KOPT-K1 (cell line): ENCODE data around the gene CBY1.
"Not testable (repeated sequence)": the region's sequence is repeated elsewhere in the genome, so short reads cannot be mapped to it uniquely, and the experiment has no call there.

Experiments used
- H3K27ac ChIP-seq: fragments of 200-600 bp; sonication (generic); 2 replicates; pipeline ENCODE4 v1.5.1; 2016; ENCODE audit warnings: antibody characterized with exemption, mild to moderate bottlenecking, low read depth, low read length; ENCODE audit not compliant: poor library complexity, severe bottlenecking
- H3K36me3 ChIP-seq: fragments of 200-600 bp; sonication (generic); 2 replicates; pipeline ENCODE4 v1.5.1; 2017; ENCODE audit warnings: antibody characterized with exemption, mild to moderate bottlenecking, low read length, moderate library complexity; ENCODE audit not compliant: insufficient read depth
- H3K9me3 ChIP-seq: fragments of 200-600 bp; sonication (generic); 2 replicates; pipeline ENCODE4 v1.5.1; 2017; ENCODE audit warnings: antibody characterized with exemption, low read length, mild to moderate bottlenecking; ENCODE audit not compliant: insufficient read depth, poor library complexity, severe bottlenecking

The CBY1 gene

GRCh38 chr22:38656256-38657044, at the start of gene CBY1, which contains the start of gene FAM227A:
CBY1 (plus strand) TSS chr22:38656638; CDS start chr22:38668055, 11,417 bp downstream.
FAM227A (minus strand) TSS chr22:38656392; CDS start chr22:38650168, 6,224 bp downstream.
- H3K36me3 ChIP-seq: no peaks in the 10 kb centered on the region
- peak within 1 kb of the TSS; percentile 89 for H3K27ac ChIP-seq
- H3K9me3 ChIP-seq: no peaks in the 10 kb centered on the region

GRCh38 chr22:38607680-38608079, 48.8 kb upstream of the CBY1 start:
- Histone ChIP-seq H3K27ac (no peak overlapping the region), H3K9me3 (no peaks in the 10 kb centered on the region), H3K36me3 (no peaks in the 10 kb centered on the region)

GRCh38 chr22:38608992-38609750, 47.3 kb upstream of the CBY1 start:
- no peak overlapping the region for H3K27ac ChIP-seq
- no peaks in the 10 kb centered on the region for H3K36me3 ChIP-seq
- no peaks in the 10 kb centered on the region for H3K9me3 ChIP-seq

- Histone ChIP-seq H3K27ac (no peak overlapping the region), H3K36me3 (no peaks in the 10 kb centered on the region), H3K9me3 (no peaks in the 10 kb centered on the region)
Measured at GRCh38 chr22:38610234-38610633, 46.2 kb upstream of the CBY1 start.

- Histone ChIP-seq H3K27ac (no peak overlapping the region), H3K36me3 (no peaks in the 10 kb centered on the region), H3K9me3 (no peaks in the 10 kb centered on the region)
Measured at GRCh38 chr22:38611559-38611958, 44.9 kb upstream of the CBY1 start.

- Histone ChIP-seq H3K9me3 (no peaks in the 10 kb centered on the region), H3K27ac (no peak overlapping the region), H3K36me3 (no peaks in the 10 kb centered on the region)
Measured at GRCh38 chr22:38612217-38613006, 44.0 kb upstream of the CBY1 start.

GRCh38 chr22:38613588-38613987, 42.9 kb upstream of the CBY1 start:
- Histone ChIP-seq H3K27ac (no peak overlapping the region), H3K9me3 (peaks cover 4% of the 10 kb centered on the region), H3K36me3 (no peaks in the 10 kb centered on the region)

GRCh38 chr22:38614332-38615063, 41.9 kb upstream of the CBY1 start:
- Histone ChIP-seq H3K9me3 (peaks cover 8% of the 10 kb centered on the region), H3K27ac (no peak overlapping the region), H3K36me3 (no peaks in the 10 kb centered on the region)

- H3K36me3 ChIP-seq, H3K27ac ChIP-seq, H3K9me3 ChIP-seq: not testable (repeated sequence)
Measured at GRCh38 chr22:38615064-38615405, 41.4 kb upstream of the CBY1 start.

GRCh38 chr22:38618258-38618657, 38.2 kb upstream of the CBY1 start:
- H3K9me3 ChIP-seq: peaks cover 8% of the 10 kb centered on the region
- no peak overlapping the region for H3K27ac ChIP-seq
- H3K36me3 ChIP-seq: no peaks in the 10 kb centered on the region

- H3K27ac ChIP-seq: no peak overlapping the region
- H3K36me3 ChIP-seq: no peaks in the 10 kb centered on the region
- H3K9me3 ChIP-seq: peaks cover 8% of the 10 kb centered on the region
Measured at GRCh38 chr22:38618682-38619081, 37.8 kb upstream of the CBY1 start.

- no peaks in the 10 kb centered on the region for H3K36me3 ChIP-seq
- H3K27ac ChIP-seq: no peak overlapping the region
- peaks cover 6% of the 10 kb centered on the region for H3K9me3 ChIP-seq
Measured at GRCh38 chr22:38623351-38623750, 33.1 kb upstream of the CBY1 start.

GRCh38 chr22:38628444-38628843, 28.0 kb upstream of the CBY1 start:
- H3K36me3 ChIP-seq: no peaks in the 10 kb centered on the region
- no peaks in the 10 kb centered on the region for H3K9me3 ChIP-seq
- H3K27ac ChIP-seq: no peak overlapping the region

- Histone ChIP-seq H3K9me3 (no peaks in the 10 kb centered on the region), H3K36me3 (no peaks in the 10 kb centered on the region), H3K27ac (no peak overlapping the region)
Measured at GRCh38 chr22:38629108-38629507, 27.3 kb upstream of the CBY1 start.
